ENCODE results near the gene SRPRA.

Gene SRPRA

DNA sequence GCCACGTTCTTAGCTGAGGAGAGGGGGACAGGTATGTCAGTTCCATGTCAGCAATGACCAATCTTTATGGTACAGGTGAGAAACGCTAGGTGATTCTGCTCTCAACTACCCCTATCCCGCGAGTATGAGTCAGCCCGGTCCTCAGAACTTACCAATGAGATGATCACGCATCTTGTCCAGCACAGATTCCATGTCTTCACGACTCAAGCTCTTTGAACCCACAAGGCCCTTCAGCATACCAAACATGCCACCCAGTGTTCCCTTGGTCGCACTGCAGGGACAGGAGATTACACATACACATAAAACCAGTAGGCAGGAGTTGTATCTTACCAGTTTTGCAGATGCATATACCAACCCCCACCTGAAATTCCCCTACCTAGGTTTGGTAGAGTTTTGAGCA lies 2.9 kb downstream of the SRPRA start:
- H3K36me3 ChIP-seq (ENCODE audit: control insufficient read depth in 2 of 2, insufficient read depth in 1 of 2, low read length in 2 of 2), result peaks cover 9 to 71% of the 10 kb centered on the region in 2 experiments; a peak in 2 of 3 replicates
- no peak overlapping the region for H3K27ac ChIP-seq (ENCODE audit: extremely low read depth, low read depth, low read length)
- no peaks in the 10 kb centered on the region for H3K9me3 ChIP-seq (ENCODE audit: control insufficient read depth, insufficient read depth, low read depth, low read length)
- H3K4me3 ChIP-seq (ENCODE audit: low read depth, low read length), result no peak overlapping the region
- TF ChIP-seq, protein P1, sequence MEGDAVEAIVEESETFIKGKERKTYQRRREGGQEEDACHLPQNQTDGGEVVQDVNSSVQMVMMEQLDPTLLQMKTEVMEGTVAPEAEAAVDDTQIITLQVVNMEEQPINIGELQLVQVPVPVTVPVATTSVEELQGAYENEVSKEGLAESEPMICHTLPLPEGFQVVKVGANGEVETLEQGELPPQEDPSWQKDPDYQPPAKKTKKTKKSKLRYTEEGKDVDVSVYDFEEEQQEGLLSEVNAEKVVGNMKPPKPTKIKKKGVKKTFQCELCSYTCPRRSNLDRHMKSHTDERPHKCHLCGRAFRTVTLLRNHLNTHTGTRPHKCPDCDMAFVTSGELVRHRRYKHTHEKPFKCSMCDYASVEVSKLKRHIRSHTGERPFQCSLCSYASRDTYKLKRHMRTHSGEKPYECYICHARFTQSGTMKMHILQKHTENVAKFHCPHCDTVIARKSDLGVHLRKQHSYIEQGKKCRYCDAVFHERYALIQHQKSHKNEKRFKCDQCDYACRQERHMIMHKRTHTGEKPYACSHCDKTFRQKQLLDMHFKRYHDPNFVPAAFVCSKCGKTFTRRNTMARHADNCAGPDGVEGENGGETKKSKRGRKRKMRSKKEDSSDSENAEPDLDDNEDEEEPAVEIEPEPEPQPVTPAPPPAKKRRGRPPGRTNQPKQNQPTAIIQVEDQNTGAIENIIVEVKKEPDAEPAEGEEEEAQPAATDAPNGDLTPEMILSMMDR (tag by site-specific recombination; IDR thresholded peaks at IDR 0.05), result 0 out of 2 replicates have a peak, but pooled peaks have one; percentile 39
- no peak for TF ChIP-seq HOXD13 (CRISPR knock-in tag; IDR thresholded peaks at IDR 0.05; ENCODE audit: borderline replicate concordance)
- ChIA-PET CTCF (interaction anchor here (1.6 kb wide), 1 partner anchor 72 kb away, joined by 3 read pairs; no protein-coding TSS in a partner anchor), POLR2A (no interaction called here)
- H3K4me1 ChIP-seq (ENCODE audit: control insufficient read depth, insufficient read depth, low read length), result no peaks in the 10 kb centered on the region

DNA sequence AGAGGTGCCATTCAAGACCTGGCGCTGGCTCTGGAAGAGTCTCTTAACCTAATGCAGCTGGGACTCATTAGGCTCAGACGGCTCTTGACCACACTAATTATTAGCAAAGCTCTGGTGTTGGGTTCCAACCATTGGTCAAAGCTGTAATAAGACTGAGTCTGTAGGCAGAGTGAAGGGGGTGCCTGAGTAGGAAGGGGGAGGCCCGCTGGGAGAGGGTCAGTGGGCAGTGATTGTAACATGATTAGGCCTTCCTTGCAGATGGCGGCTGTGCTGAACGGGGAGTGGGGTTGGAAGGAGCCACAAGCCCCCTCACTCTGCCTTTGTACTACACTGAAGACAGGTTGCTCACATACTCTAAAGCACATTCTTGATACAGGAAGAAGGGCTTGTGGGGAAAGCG lies 5.2 kb downstream of the SRPRA start:
- Histone ChIP-seq H3K9me3 (ENCODE audit: control insufficient read depth, insufficient read depth, low read depth, low read length) (no peaks in the 10 kb centered on the region), H3K4me1 (ENCODE audit: control insufficient read depth, insufficient read depth, low read length) (no peaks in the 10 kb centered on the region), H3K27ac (ENCODE audit: extremely low read depth, low read depth, low read length) (no peak overlapping the region), H3K4me3 (ENCODE audit: low read depth, low read length) (no peak overlapping the region), H3K36me3 (ENCODE audit: control insufficient read depth in 2 of 2, insufficient read depth in 1 of 2, low read length in 2 of 2) (peaks cover 9 to 78% of the 10 kb centered on the region in 2 experiments; a peak in 2 of 3 replicates)
- no peak for TF ChIP-seq ZNF24 (tag by site-specific recombination; IDR thresholded peaks at IDR 0.05)
- no peak for TF ChIP-seq ZNF341 (tag by site-specific recombination; IDR thresholded peaks at IDR 0.05; ENCODE audit: low read depth)
- no peak for TF ChIP-seq ZFP37 (tag by site-specific recombination; IDR thresholded peaks at IDR 0.05)
- no peak for TF ChIP-seq GLIS1 (tag by site-specific recombination; IDR thresholded peaks at IDR 0.05)
- TF ChIP-seq ZNF626 (tag by site-specific recombination; IDR thresholded peaks at IDR 0.05), result no peak
- TF ChIP-seq KLF1 (tag by site-specific recombination; IDR thresholded peaks at IDR 0.05), result no peak
- no peak for TF ChIP-seq KLF9 (tag by site-specific recombination; IDR thresholded peaks at IDR 0.05; ENCODE audit: low read depth)
- TF ChIP-seq, protein P2, sequence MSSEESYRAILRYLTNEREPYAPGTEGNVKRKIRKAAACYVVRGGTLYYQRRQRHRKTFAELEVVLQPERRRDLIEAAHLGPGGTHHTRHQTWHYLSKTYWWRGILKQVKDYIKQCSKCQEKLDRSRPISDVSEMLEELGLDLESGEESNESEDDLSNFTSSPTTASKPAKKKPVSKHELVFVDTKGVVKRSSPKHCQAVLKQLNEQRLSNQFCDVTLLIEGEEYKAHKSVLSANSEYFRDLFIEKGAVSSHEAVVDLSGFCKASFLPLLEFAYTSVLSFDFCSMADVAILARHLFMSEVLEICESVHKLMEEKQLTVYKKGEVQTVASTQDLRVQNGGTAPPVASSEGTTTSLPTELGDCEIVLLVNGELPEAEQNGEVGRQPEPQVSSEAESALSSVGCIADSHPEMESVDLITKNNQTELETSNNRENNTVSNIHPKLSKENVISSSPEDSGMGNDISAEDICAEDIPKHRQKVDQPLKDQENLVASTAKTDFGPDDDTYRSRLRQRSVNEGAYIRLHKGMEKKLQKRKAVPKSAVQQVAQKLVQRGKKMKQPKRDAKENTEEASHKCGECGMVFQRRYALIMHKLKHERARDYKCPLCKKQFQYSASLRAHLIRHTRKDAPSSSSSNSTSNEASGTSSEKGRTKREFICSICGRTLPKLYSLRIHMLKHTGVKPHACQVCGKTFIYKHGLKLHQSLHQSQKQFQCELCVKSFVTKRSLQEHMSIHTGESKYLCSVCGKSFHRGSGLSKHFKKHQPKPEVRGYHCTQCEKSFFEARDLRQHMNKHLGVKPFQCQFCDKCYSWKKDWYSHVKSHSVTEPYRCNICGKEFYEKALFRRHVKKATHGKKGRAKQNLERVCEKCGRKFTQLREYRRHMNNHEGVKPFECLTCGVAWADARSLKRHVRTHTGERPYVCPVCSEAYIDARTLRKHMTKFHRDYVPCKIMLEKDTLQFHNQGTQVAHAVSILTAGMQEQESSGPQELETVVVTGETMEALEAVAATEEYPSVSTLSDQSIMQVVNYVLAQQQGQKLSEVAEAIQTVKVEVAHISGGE (tag by site-specific recombination; conservative IDR thresholded peaks at IDR 0.05; ENCODE audit: low read depth), result no peak
- TF ChIP-seq, protein P3, sequence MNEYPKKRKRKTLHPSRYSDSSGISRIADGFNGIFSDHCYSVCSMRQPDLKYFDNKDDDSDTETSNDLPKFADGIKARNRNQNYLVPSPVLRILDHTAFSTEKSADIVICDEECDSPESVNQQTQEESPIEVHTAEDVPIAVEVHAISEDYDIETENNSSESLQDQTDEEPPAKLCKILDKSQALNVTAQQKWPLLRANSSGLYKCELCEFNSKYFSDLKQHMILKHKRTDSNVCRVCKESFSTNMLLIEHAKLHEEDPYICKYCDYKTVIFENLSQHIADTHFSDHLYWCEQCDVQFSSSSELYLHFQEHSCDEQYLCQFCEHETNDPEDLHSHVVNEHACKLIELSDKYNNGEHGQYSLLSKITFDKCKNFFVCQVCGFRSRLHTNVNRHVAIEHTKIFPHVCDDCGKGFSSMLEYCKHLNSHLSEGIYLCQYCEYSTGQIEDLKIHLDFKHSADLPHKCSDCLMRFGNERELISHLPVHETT (tag by site-specific recombination; IDR thresholded peaks at IDR 0.05), result no peak
- TF ChIP-seq, protein P4, sequence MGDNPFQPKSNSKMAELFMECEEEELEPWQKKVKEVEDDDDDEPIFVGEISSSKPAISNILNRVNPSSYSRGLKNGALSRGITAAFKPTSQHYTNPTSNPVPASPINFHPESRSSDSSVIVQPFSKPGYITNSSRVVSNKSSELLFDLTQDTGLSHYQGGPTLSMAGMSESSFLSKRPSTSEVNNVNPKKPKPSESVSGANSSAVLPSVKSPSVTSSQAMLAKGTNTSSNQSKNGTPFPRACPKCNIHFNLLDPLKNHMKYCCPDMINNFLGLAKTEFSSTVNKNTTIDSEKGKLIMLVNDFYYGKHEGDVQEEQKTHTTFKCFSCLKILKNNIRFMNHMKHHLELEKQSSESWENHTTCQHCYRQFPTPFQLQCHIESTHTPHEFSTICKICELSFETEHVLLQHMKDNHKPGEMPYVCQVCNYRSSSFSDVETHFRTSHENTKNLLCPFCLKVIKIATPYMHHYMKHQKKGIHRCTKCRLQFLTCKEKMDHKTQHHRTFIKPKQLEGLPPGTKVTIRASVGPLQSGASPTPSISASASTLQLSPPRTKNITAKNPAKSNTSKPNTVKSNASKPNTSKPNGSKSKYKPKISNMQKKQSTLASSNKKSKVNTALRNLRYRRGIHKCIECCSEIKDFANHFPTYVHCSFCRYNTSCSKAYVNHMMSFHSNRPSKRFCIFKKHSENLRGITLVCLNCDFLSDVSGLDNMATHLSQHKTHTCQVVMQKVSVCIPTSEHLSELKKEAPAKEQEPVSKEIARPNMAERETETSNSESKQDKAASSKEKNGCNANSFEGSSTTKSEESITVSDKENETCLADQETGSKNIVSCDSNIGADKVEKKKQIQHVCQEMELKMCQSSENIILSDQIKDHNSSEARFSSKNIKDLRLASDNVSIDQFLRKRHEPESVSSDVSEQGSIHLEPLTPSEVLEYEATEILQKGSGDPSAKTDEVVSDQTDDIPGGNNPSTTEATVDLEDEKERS (tag by site-specific recombination; IDR thresholded peaks at IDR 0.05), result no peak
- no peak for TF ChIP-seq ZNF658 (tag by site-specific recombination; IDR thresholded peaks at IDR 0.05)
- no peak for TF ChIP-seq ZNF140 (tag by site-specific recombination; IDR thresholded peaks at IDR 0.05)
- no peak for TF ChIP-seq OVOL3 (tag by site-specific recombination; IDR thresholded peaks at IDR 0.05)
- ChIA-PET POLR2A (no interaction called here), CTCF (interaction anchor here (0.7 kb wide), 1 partner anchor 822 kb away, joined by 3 read pairs; no protein-coding TSS in a partner anchor)

Data from HEK293 (cell line).